GM12864 (cell line): Measurements from ENCODE around the gene STIM1.
A peak's percentile ranks its signal among the peaks of the same experiment; 100 is the strongest.
"Not testable (repeated sequence)": the region's sequence is repeated elsewhere in the genome, so short reads cannot be mapped to it uniquely, and the experiment has no call there.

Experiments
- DNase-seq: peaks from one replicate; pipeline ENCODE4 v3.0.0-alpha.2; 2011; ENCODE audit warnings: low read depth
- H3K4me3 ChIP-seq: 2 replicates; pipeline ENCODE4 v1.5.1; 2011; ENCODE audit warnings: mild to moderate bottlenecking, low read depth, low read length, control low read depth
- CTCF ChIP-seq: IDR thresholded peaks from 2 replicates; pipeline ENCODE4 v1.5.1; 2011; ENCODE audit warnings: low read depth, mild to moderate bottlenecking, moderate library complexity, low read length, control low read depth, inconsistent platforms; ENCODE audit errors: missing control alignments

STIM1 gene

DNA sequence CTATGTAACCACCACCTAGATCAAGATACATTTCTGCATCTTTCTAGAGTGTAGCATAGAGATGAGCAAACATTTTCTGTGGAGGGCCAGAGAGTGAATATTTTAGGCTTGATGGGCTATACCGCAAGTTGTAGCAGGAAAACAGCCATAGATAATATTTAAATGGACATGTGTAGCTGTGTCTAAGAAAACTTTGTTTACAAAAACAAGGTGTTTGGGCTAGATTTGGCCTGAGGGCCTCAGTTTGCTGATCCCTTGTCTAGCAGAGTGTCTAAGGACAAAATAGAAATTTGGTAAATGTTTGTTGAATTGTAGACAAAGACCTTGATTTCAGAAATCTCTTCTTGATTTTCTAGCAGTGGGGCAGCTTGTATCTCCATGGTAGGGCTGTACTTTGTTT lies 36.3 kb downstream of the STIM1 start:
- no peak for TF ChIP-seq CTCF
- H3K4me3 ChIP-seq: no peak overlapping the region
- DNase-seq: no peak

DNA sequence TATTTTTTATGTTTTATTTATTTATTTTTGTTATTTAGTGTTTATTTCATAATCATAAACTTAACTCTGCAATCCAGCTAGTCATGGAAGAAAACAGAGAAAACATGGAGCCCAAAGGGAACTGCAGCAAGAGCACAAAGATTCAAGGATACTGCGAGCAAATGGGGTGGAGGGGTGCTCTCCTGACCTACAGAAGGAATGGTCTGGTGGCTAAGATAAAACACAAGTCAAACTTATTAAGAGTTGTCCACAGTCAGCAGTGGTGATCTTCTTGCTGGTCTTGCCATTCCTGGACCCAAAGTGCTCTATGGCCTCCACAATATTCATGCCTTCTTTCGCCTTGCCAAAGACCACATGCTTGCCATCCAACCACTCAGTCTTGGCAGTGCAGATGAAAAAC lies 36.7 kb downstream of the STIM1 start:
- DNase-seq: no peak
- H3K4me3 ChIP-seq: no peak overlapping the region
- TF ChIP-seq CTCF: no peak

DNA sequence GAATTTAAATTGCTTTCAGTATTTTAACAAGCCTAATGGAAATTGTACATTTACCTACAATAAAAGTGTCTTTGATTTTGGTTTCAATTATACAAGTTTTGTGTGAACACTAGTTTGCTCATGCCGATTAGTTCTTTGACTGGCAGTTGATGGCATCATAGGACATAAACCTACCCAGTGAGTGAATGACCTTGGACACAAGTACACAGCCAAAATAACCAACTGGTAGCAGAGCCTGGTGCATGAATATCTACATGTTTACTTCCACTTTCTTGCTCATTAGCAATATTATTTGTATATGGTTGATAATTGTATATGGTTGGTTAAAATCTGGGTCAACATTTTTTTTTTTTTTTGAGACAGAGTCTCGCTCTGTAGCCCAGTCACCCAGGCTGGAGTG lies 37.8 kb downstream of the STIM1 start:
- no peak for TF ChIP-seq CTCF
- peak overlapping the region; percentile 45; the same call in 1 of the 2 replicates for H3K4me3 ChIP-seq
- DNase-seq: no peak

DNA sequence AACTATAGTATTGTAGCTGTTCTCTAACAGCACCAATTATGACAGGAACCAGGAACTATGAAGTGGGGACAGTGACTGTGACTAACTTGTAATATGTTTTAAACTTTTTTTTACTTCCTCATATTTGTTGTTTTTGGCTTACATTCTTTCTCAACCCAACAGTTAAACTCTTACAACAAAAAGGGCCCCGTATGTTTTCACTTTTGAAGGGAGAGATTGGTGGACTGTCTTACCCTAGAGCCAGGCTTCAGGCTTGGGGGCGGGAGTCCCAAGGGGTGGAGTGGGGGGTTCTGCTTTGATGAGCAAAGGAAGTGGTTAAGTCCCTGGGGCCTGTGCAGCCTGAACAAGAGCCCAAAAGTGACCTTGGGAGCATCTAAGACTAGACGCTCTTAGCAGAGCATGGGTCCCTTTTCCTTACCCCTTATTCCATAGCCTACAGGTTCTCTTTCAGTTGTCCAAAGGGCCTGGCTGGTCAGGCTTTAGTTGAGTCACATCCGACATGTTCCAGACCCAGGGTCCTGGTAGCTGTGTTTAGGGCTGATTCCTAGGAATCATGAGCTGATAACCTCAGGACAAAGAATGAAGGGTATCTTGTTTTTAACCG lies 38.8 kb downstream of the STIM1 start:
- DNase-seq: peak; percentile 92
- H3K4me3 ChIP-seq: peak overlapping the region; percentile 45
- TF ChIP-seq CTCF: no peak

DNA sequence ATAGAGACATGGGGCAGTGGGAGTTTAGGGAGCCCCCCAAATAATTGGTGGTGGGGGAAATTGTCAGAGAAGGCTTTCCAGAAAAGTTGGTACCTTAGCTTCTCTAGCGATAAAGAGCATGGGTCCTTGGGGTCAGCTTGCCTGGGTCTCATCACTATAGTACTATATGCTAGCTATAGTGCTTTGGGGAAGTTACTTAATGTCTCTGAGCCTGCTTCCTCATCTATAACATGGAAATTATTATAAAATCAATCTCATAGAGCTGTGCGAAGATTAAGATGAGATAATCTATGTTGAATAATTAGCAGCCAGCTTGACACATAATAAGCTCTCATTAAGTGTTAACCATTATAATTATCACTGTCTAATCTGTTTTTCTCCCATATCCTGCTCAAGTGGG lies 41.2 kb downstream of the STIM1 start:
- DNase-seq: no peak
- TF ChIP-seq CTCF: no peak
- H3K4me3 ChIP-seq: no peak overlapping the region

DNA sequence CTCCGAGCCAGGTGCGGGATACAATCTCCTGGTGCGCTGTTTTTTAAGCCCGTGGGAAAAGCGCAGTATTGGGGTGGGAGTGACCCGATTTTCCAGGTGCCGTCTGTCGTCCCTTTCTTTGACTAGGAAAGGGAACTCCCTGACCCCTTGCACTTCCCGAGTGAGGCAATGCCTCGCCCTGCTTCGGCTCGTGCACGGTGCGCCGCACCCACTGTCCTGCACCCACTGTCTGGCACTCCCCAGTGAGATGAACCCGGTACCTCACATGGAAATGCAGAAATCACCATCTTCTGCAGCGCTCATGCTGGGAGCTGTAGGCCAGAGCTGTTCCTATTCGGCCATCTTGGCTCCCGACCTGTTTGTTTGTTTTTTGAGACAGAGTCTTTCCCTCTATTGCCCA lies 44.8 kb downstream of the STIM1 start:
- not testable (repeated sequence) for H3K4me3 ChIP-seq, DNase-seq

DNA sequence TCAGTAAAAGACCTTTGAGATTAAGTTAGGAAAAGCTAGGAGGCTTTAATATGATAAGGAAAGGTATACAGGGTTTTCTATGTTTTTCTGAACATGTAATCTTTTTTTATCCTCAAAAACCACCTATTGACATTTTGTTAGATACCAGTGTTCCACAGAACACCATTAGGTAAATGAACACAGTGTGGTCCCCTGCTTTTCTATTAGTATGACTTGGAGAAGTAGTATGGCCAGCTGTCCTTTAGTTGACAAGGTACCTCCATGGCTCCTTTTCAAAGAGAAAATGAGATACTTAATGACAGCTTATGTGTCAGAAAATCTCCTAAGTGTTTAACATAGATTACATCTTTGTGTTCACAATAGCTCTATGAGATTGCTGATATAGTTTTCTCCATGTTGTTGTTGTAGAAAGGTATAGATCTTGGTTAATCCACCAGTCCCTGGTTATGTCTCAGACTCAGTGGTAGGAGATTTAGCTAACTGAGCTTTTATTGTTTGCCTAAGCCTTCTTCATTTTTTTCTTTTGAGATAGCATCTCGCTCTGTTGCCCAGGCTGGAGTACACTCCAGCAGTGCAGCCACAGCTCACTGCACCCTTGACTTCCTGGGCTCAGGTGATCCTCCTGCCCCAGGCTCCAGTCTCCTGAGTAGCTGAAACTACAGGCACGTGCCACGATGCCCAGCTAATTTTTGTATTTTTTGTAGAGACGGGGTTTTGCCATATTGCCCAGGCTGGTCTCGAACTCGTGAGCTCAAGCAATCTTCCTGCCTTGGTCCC lies 46.0 kb downstream of the STIM1 start:
- no peak for DNase-seq
- TF ChIP-seq CTCF: no peak
- H3K4me3 ChIP-seq: no peak overlapping the region
